CD4-positive, alpha-beta T cell (primary cell): Measurements from ENCODE around the gene SCN3A. TPM values are rescaled to one million over a fixed set of nuclear protein-coding genes. Genes with fewer than 3 reads are reported as not detected.

Experiments
- ATAC-seq: fragments of 200-7000 bp; cut with Tn5 transposase; one replicate; pipeline ENCODE4 v1.10.0; 2022; ENCODE audit warnings: mild to moderate bottlenecking; ENCODE audit not compliant: poor library complexity
- CTCF ChIA-PET: fragments of 350-600 bp; sonication (Branson Sonifier 250); formaldehyde crosslinking; loops from one replicate; lab custom pipeline; 2021; ENCODE audit warnings: antibody characterized with exemption, inconsistent platforms; lab: Charles Lee
- POLR2A ChIA-PET: fragments of 350-600 bp; sonication (Branson Sonifier 250); formaldehyde crosslinking; loops from one replicate; lab custom pipeline; 2021; ENCODE audit warnings: antibody characterized with exemption, inconsistent platforms; lab: Charles Lee
- DNase-seq, 14 experiments: peaks; one replicate each; pipeline ENCODE4 v3.0.0-alpha.2; 2013 to 2020; ENCODE audit warnings: mixed read lengths in 2 of 14
- H3K27ac ChIP-seq, 2 donors: one replicate each; pipeline versions ENCODE4 v1.5.1 to v1.7.0; 2013; ENCODE audit warnings: low read length in 2 of 2, low read depth in 1 of 2, mild to moderate bottlenecking in 1 of 2
- H3K27me3 ChIP-seq, 2 experiments: 1 replicate in 1 of 2; 2 replicates in 1 of 2; pipeline versions ENCODE4 v1.6.1 to v1.7.0; 2013; ENCODE audit warnings: low read length in 2 of 2, control low read depth in 1 of 2, mild to moderate bottlenecking in 1 of 2, moderate library complexity in 1 of 2; ENCODE audit not compliant: insufficient read depth in 2 of 2, control insufficient read depth in 1 of 2
- H3K36me3 ChIP-seq: one replicate; pipeline ENCODE4 v1.6.1; 2013; ENCODE audit warnings: low read length, control low read depth; ENCODE audit not compliant: insufficient read depth
- H3K4me1 ChIP-seq: one replicate; pipeline ENCODE4 v1.6.1; 2013; ENCODE audit warnings: low read length, control low read depth; ENCODE audit not compliant: insufficient read depth
- H3K4me3 ChIP-seq: one replicate; pipeline ENCODE4 v1.5.1; 2013; ENCODE audit warnings: mild to moderate bottlenecking, low read length, moderate library complexity
- H3K9me3 ChIP-seq, 2 experiments: 1 replicate in 1 of 2; 2 replicates in 1 of 2; pipeline versions ENCODE4 v1.6.1 to v1.7.0; 2013; ENCODE audit warnings: low read length in 2 of 2, mild to moderate bottlenecking in 2 of 2, control low read depth in 1 of 2, moderate library complexity in 1 of 2; ENCODE audit not compliant: control insufficient read depth in 1 of 2, insufficient read depth in 1 of 2
- H3K27ac Mint-ChIP-seq: one replicate; pipeline ENCODE4 v1.8.0; 2020; ENCODE audit warnings: mixed read lengths
- H3K27me3 Mint-ChIP-seq: one replicate; pipeline ENCODE4 v1.8.0; 2021; ENCODE audit warnings: mixed read lengths
- H3K36me3 Mint-ChIP-seq: one replicate; pipeline ENCODE4 v1.8.0; 2021; ENCODE audit warnings: low read depth, mixed read lengths
- H3K4me1 Mint-ChIP-seq: one replicate; pipeline ENCODE4 v1.8.0; 2021; ENCODE audit warnings: low read depth, mixed read lengths
- H3K4me3 Mint-ChIP-seq: one replicate; pipeline ENCODE4 v1.8.0; 2020; ENCODE audit warnings: mild to moderate bottlenecking, mixed read lengths
- H3K9me3 Mint-ChIP-seq: one replicate; pipeline ENCODE4 v1.8.0; 2020; ENCODE audit warnings: mixed read lengths
- CTCF ChIP-seq: fragments of 200-600 bp; IDR thresholded peaks from one replicate; pipeline ENCODE4 v1.8.0; 2022; ENCODE audit warnings: antibody characterized with exemption, mild to moderate bottlenecking
- intact Hi-C, 2 experiments: fragments of 100-400 bp; cut with DNase I in 1 of 2; cut with micrococcal nuclease in 1 of 2; formaldehyde crosslinking; loops; one replicate each; pipeline versions ENCODE4 v1.15.1 to v1.9.0; 2023 to 2025; cut with DNase I, micrococcal nuclease
- total RNA-seq, 174 experiments: library from RNA in 2 of 174; stranded (reverse) in 2 of 174; gene quantifications; one replicate each; pipeline ENCODE4 v1.2.3 and lab custom pipeline; 2021 to 2026

SCN3A gene
- total RNA-seq, 2 experiments from 2014 or later = not detected

GRCh38 chr2:165248238-165248637, 44.4 kb upstream of the SCN3A start:
- Histone ChIP-seq H3K4me3 (no peak overlapping the region), H3K27me3 (no peaks in the 10 kb centered on the region), H3K9me3 (no peaks in the 10 kb centered on the region), H3K27ac (no peak overlapping the region), H3K36me3 (no peaks in the 10 kb centered on the region), H3K4me1 (no peaks in the 10 kb centered on the region)
- POLR2A ChIA-PET = interaction anchor here (0.6 kb wide), 1 partner anchor 591 kb away, joined by 4 read pairs; no protein-coding TSS in a partner anchor
- H3K4me3 Mint-ChIP-seq = no peak overlapping the region
- CTCF ChIA-PET = interaction anchor here (0.5 kb wide), 1 partner anchor 50 kb away, joined by 3 read pairs; no protein-coding TSS in a partner anchor
- no peaks in the 10 kb centered on the region for H3K36me3 Mint-ChIP-seq
- ATAC-seq (no peak), DNase-seq (no peak)
- H3K9me3 Mint-ChIP-seq = no peaks in the 10 kb centered on the region
- no peaks in the 10 kb centered on the region for H3K27me3 Mint-ChIP-seq
- no peak for TF ChIP-seq CTCF
- H3K27ac Mint-ChIP-seq = no peak overlapping the region
- no peaks in the 10 kb centered on the region for H3K4me1 Mint-ChIP-seq
- intact Hi-C loops = no loop called here

GRCh38 chr2:165245081-165245793, 41.4 kb upstream of the SCN3A start:
- H3K4me3 Mint-ChIP-seq = no peak overlapping the region
- Histone ChIP-seq H3K9me3 (no peaks in the 10 kb centered on the region), H3K27me3 (no peaks in the 10 kb centered on the region), H3K4me1 (no peaks in the 10 kb centered on the region), H3K27ac (no peak overlapping the region), H3K36me3 (no peaks in the 10 kb centered on the region), H3K4me3 (no peak overlapping the region)
- H3K27me3 Mint-ChIP-seq = no peaks in the 10 kb centered on the region
- POLR2A ChIA-PET = no interaction called here
- no peak for DNase-seq
- ATAC-seq = no peak
- H3K9me3 Mint-ChIP-seq = no peaks in the 10 kb centered on the region
- H3K27ac Mint-ChIP-seq = no peak overlapping the region
- intact Hi-C loops = no loop called here
- no peak for TF ChIP-seq CTCF
- no peaks in the 10 kb centered on the region for H3K36me3 Mint-ChIP-seq
- CTCF ChIA-PET = no interaction called here
- no peaks in the 10 kb centered on the region for H3K4me1 Mint-ChIP-seq

GRCh38 chr2:165240916-165241315, 37.1 kb upstream of the SCN3A start:
- Mint-ChIP-seq H3K36me3 (no peaks in the 10 kb centered on the region), H3K9me3 (no peaks in the 10 kb centered on the region), H3K27ac (no peak overlapping the region), H3K4me3 (no peak overlapping the region), H3K27me3 (no peaks in the 10 kb centered on the region), H3K4me1 (no peaks in the 10 kb centered on the region)
- CTCF ChIA-PET = no interaction called here
- no peak overlapping the region for H3K27ac ChIP-seq
- no peaks in the 10 kb centered on the region for H3K27me3 ChIP-seq
- no peaks in the 10 kb centered on the region for H3K4me1 ChIP-seq
- intact Hi-C loops = no loop called here
- TF ChIP-seq CTCF = no peak
- ATAC-seq = no peak
- H3K4me3 ChIP-seq = no peak overlapping the region
- POLR2A ChIA-PET = no interaction called here
- no peak for DNase-seq
- no peaks in the 10 kb centered on the region for H3K9me3 ChIP-seq
- H3K36me3 ChIP-seq = no peaks in the 10 kb centered on the region
